NB4 (cell line): ENCODE measurements around the gene GLOD5.

Source experiments
- DNase-seq: peaks from one replicate; pipeline ENCODE4 v3.0.0; 2010; ENCODE audit warnings: low read depth
- H3K4me3 ChIP-seq: one replicate; pipeline ENCODE4 v1.5.1; 2011; ENCODE audit warnings: mild to moderate bottlenecking, low read depth, low read length, moderate library complexity
- MYC ChIP-seq: IDR thresholded peaks from 2 replicates; pipeline ENCODE4 v1.6.1; 2011; ENCODE audit warnings: low read depth, low read length
- POLR2A ChIP-seq: IDR thresholded peaks from 2 replicates; pipeline ENCODE4 v1.6.1; 2011; ENCODE audit warnings: mild to moderate bottlenecking; ENCODE audit not compliant: insufficient read length; ENCODE audit errors: extremely low read depth
- TF ChIP-seq, protein P1 (sequence below): IDR thresholded peaks from 2 replicates; pipeline ENCODE4 v1.6.1; 2011; ENCODE audit warnings: low read depth, low read length
- TF ChIP-seq, protein P2 (sequence below): IDR thresholded peaks from one replicate; pipeline ENCODE4 v1.5.1; 2012; ENCODE audit warnings: low read depth, low read length

The GLOD5 gene

DNA sequence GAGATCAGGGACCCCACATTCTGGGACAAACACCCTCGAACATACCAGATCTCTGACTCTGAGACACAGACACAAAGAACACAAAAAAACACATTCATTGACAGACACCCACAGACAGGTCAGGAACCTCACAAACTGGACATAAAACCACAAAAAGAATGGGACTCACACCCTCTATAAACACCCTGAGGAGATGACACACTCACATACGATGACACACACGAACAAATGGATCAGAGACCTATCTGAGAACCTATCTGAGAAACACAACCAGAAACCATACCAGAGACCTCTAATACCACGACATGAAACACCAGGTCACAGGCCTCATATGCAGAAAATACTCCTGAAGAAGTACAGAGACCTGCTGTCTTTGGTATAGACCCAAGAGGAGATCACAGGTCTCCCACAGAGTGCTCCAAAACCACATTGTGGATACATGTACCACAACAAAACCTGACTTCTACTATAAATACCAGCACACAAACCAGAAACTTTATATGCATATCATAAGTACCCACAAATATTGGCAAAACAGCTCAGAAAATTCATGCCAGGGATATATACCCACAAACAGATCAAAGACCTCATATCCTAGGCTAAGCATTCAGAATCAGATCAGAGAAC lies 45.6 kb upstream of the GLOD5 start:
- H3K4me3 ChIP-seq = no peak overlapping the region
- no peak for DNase-seq
- TF ChIP-seq MYC (no peak), POLR2A (no peak)
- TF ChIP-seq, protein P1, sequence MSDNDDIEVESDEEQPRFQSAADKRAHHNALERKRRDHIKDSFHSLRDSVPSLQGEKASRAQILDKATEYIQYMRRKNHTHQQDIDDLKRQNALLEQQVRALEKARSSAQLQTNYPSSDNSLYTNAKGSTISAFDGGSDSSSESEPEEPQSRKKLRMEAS = no peak
- TF ChIP-seq, protein P2, sequence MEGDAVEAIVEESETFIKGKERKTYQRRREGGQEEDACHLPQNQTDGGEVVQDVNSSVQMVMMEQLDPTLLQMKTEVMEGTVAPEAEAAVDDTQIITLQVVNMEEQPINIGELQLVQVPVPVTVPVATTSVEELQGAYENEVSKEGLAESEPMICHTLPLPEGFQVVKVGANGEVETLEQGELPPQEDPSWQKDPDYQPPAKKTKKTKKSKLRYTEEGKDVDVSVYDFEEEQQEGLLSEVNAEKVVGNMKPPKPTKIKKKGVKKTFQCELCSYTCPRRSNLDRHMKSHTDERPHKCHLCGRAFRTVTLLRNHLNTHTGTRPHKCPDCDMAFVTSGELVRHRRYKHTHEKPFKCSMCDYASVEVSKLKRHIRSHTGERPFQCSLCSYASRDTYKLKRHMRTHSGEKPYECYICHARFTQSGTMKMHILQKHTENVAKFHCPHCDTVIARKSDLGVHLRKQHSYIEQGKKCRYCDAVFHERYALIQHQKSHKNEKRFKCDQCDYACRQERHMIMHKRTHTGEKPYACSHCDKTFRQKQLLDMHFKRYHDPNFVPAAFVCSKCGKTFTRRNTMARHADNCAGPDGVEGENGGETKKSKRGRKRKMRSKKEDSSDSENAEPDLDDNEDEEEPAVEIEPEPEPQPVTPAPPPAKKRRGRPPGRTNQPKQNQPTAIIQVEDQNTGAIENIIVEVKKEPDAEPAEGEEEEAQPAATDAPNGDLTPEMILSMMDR = no peak

DNA sequence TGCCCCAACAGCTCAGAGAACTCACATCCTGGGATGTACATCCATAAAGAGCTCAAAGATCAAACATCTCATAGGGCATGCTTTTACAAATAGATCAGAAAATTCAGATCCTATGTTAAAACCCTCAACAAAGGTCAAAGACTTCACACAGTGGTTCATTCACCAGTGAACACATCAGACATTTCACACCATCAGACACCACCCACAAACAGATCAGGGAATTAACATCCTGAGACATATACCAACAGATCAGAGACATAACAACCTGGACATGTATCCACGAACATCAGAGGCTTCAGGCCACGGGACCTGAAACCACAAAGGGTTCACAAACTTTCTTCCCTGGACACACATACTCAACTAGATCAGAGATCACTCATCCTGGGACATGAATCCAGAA lies 41.6 kb upstream of the GLOD5 start:
- no peak for DNase-seq
- no peak overlapping the region for H3K4me3 ChIP-seq
- TF ChIP-seq, protein P2 = no peak
- TF ChIP-seq, protein P1 = no peak
- no peak for TF ChIP-seq POLR2A
- TF ChIP-seq MYC = no peak

DNA sequence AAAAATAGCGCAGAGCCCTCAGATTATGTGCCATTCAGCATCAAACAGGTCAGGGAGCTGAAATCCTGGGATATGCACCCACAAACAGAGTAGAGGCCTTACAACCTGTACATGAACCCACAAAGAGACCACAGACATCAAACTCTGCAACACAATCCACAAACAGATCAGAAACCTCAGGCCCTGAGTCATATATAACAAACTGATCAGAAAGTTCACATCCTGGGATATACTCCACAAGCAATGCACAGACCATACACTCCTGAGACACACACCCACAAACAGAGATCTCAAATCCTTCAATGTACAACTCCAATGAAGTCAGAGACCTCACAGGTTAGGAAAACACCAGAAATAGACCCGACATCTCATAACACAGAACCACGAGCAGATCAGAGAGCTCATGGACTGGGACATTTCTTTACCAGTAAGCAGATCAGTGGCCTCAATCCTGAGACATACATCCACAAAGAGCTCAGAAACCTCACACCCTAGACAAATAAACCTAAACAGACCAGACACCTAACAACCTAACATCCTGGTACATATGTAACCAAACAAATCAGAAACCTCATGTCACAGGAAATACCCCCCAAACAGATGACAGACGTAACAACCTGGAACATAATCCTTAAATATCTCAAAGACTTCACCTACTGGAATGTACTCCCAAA lies 40.8 kb upstream of the GLOD5 start:
- DNase-seq = no peak
- TF ChIP-seq MYC (no peak), POLR2A (no peak)
- TF ChIP-seq, protein P2 = no peak
- TF ChIP-seq, protein P1 = no peak
- H3K4me3 ChIP-seq = no peak overlapping the region

DNA sequence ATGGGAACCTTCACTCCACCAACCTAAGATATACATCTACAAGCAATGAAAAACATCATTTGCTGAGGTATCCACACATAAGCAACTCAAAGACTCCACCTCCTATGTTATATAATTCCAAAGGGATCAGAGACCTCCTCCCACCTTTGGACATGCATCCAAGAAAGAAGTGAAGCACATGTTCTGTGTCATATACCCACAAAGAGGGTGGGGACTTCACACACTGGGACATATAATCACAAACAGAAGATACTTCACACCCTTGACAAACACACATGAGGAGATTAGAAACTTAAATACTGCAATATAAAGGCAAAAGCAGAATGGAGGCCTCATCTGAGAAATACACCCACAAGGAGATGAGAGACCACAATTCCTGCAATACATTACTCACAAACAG lies 39.6 kb upstream of the GLOD5 start:
- TF ChIP-seq MYC = no peak
- DNase-seq = no peak

DNA sequence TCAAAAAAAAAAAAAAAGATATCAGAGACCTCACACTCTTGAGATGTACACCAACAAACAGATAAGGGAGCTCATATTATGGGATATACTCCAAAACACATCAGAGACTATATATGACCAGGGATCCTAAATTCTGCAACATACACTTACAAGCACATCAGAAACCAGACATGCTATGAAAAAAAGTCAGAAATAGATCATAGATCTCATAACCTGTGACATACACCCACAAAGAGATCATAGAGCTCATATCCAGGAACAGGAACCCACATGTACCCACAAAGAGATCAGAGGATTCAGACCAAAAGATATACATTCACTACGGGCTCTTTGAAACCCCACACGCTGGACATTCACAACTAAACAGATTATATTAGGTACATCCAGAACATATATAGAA lies 35.0 kb upstream of the GLOD5 start:
- DNase-seq = no peak
- H3K4me3 ChIP-seq = no peak overlapping the region
- TF ChIP-seq MYC (no peak), POLR2A (no peak)
- TF ChIP-seq, protein P1 = no peak
- TF ChIP-seq, protein P2 = no peak

More for the DNA sequence above, 39.6 kb upstream of the GLOD5 start:
- H3K4me3 ChIP-seq = no peak overlapping the region

DNA sequence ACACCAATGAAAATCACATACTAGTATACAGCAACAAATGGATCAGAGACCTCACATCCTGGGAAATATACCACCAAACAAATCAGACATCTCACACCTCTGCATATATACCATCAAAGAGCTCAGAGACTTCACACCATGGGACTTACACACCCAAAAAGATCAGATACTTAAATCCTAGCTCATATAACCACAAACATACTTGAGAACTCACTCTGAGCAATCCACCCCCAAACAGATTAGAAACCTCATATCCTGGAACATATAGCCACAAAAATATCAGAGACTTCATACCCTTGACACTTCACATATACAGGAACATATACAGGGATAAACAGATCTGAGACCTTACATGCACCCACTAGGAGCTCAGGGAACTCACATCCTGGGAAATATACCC lies 32.9 kb upstream of the GLOD5 start:
- TF ChIP-seq, protein P2 = no peak
- TF ChIP-seq, protein P1 = no peak
- TF ChIP-seq POLR2A (no peak), MYC (no peak)
- DNase-seq = no peak
- no peak overlapping the region for H3K4me3 ChIP-seq
